Retinal pigment epithelial cell (primary cell): ENCODE measurements around the gene ATRX.
A peak's percentile ranks its signal among the peaks of the same experiment; 100 is the strongest.
"Not testable (repeated sequence)": the region's sequence is repeated elsewhere in the genome, so short reads cannot be mapped to it uniquely, and the experiment has no call there.

ENCODE experiments used
- DNase-seq: peaks from one replicate; pipeline ENCODE4 v3.0.0-alpha.2; 2010; ENCODE audit warnings: low read depth
- H3K4me3 ChIP-seq: 2 replicates; pipeline ENCODE4 v1.5.1; 2011; ENCODE audit warnings: mild to moderate bottlenecking, low read length, control low read depth, moderate library complexity
- TF ChIP-seq, protein P1 (sequence below): conservative IDR thresholded peaks from 2 replicates; pipeline ENCODE4 v1.5.1; 2011; ENCODE audit warnings: low read depth, low read length, control low read depth, inconsistent platforms

ATRX gene

DNA sequence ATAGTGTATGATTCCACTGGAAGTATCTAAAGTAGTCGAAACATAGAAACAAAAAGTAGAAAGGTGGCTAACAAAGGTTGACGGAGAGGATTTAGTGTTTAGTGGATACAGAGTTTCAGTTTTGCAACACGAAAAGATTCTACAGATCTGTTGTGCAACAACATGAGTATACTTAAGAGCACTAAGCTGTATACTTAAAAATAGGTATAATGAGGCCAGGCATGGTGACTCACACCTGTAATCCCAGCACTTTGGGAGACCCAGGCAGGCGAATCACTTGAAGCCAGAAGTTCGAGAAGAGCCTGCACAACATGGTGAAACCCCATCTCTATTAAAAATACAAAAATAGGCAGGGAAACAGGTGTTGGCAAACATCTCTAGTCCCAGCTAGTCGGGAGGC is 7.9 kb upstream of the ATRX start:
- H3K4me3 ChIP-seq: no peak overlapping the region
- TF ChIP-seq, protein P1, sequence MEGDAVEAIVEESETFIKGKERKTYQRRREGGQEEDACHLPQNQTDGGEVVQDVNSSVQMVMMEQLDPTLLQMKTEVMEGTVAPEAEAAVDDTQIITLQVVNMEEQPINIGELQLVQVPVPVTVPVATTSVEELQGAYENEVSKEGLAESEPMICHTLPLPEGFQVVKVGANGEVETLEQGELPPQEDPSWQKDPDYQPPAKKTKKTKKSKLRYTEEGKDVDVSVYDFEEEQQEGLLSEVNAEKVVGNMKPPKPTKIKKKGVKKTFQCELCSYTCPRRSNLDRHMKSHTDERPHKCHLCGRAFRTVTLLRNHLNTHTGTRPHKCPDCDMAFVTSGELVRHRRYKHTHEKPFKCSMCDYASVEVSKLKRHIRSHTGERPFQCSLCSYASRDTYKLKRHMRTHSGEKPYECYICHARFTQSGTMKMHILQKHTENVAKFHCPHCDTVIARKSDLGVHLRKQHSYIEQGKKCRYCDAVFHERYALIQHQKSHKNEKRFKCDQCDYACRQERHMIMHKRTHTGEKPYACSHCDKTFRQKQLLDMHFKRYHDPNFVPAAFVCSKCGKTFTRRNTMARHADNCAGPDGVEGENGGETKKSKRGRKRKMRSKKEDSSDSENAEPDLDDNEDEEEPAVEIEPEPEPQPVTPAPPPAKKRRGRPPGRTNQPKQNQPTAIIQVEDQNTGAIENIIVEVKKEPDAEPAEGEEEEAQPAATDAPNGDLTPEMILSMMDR: no peak
- no peak for DNase-seq

DNA sequence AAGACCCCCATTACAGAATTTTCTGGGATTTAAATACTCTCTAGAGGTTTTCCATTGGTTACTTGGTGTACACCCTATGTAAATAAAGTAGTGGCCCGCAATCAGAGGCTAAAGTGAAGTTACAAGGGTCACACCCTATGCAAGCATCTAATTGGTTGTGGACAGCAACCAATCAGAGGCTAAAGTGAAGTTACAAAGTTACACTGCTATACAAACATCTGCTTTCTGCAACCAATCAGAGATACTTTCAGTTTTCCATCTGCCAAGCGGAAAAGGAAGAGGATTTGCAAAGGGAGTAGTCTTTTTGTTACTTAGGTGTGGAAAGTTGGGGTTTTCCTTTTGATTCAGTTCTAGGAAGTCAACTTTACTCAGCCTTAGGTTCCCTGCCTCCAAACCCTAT is 2.0 kb upstream of the ATRX start:
- DNase-seq: no peak
- H3K4me3 ChIP-seq: no peak overlapping the region
- TF ChIP-seq, protein P1: no peak

DNA sequence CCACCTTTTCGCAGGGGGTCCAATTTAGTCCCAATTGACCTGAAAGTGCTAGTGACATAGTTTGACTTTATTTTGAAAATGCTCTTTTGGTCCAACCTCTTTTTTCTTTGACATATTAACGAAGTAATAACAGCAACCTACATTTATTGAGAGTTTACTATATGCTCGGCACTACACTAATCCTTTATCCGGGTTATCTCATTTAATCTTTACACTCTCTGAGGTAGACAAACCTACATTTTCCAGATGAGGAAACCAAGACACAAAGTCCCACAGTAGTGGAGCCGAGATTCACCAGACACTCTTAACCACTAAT is 307 bp upstream of the ATRX start:
- DNase-seq: no peak
- TF ChIP-seq, protein P1: no peak
- peak overlapping the region; percentile 74 for H3K4me3 ChIP-seq

DNA sequence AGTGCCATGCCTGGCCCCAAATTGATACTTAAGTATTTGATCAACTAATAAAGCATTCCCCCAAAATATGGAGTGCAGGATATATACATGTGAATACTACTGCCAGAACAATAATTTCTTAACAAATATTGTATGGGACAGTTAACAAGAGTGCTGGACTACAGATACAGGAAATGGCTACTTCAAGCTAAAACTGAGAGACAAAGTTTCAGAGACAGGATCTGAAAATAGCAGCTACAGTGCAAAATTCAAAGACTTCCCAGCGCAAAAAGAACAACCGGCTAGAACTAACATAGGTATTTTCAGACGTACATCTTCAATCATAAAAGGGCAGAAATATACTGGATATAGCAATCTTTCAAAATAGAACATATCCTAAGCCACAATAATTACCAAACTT is 6.3 kb downstream of the ATRX start:
- H3K4me3 ChIP-seq: no peak overlapping the region
- DNase-seq: no peak
- TF ChIP-seq, protein P1: no peak

DNA sequence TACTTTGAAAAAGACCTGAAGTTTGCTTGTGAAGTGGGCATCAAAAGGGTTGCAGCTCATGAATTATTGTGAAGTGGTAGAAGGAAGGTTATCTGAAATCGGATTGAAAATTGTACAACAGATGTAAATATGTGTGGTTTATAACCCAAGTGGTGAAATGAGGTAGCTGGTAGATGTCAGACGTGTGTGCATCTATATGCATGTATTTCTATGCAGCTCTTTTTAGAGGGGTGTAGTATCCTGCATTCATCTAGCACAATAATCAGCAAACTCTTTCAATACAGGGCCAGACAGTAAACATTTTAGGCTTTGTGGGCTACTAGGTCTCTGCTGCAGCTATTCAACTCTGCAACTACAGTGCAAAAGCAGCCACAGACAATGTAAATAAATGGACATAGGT is 9.4 kb downstream of the ATRX start:
- DNase-seq: no peak
- no peak overlapping the region for H3K4me3 ChIP-seq
- TF ChIP-seq, protein P1: no peak

DNA sequence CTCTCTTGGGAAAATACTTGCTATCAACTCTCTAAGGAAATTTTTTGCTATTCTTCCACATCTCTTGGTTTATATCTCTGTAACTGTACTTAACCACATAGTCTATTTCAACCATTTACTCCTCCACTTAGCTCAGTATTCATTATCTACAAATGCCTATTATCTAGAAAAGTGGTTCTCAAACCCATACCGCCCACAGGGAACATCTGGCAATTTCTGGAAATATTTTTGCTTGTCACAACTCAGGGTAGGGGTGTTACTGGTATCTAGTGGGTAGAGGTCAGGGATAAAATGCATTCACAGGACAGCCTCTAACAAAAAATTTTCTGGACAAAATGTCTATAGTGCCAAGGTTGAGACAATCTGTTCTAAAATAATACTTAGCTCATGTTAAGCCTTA is 14.4 kb downstream of the ATRX start:
- DNase-seq: no peak
- no peak overlapping the region for H3K4me3 ChIP-seq
- TF ChIP-seq, protein P1: no peak

DNA sequence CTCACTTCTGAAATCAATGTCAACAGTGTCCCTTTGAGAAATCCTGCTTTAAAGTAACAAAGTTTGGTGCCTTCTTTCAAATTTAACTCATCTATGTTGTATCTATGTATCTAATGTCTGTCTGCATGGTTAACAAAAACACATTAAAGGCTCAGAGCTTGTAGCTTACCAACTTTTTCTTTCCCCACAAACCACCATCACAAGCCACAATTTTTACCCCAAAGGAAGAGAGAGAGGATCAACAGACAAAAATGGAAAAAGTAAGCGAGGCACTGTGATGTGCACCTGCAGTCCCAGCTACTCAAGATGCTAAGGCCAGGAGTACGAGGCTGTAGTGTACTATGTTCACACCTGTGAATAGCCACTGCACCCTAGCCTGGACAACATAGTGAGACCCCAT is 17.2 kb downstream of the ATRX start:
- no peak overlapping the region for H3K4me3 ChIP-seq
- TF ChIP-seq, protein P1: no peak
- DNase-seq: no peak

DNA sequence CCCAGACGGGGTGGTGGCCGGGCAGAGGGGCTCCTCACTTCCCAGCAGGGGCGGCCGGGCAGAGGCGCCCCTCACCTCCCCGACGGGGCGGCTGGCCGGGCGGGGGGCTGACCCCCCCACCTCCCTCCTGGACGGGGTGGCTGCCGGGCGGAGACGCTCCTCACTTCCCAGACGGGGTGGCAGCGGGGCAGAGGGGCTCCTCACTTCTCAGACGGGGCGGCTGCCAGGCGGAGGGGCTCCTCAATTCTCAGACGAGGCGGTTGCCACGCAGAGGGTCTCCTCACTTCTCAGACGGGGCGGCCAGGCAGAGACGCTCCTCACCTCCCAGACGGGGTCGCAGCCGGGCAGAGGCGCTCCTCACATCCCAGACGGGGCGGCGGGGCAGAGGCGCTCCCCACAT is 19.8 kb downstream of the ATRX start:
- not testable (repeated sequence) for DNase-seq, H3K4me3 ChIP-seq
